HCT116 (cell line): ENCODE data around the gene CBL. TPM values are rescaled to one million over a fixed set of nuclear protein-coding genes. Genes with fewer than 3 reads are reported as not detected.

Source experiments
- ATAC-seq: fragments of 200-7000 bp; cut with Tn5 transposase; 2 replicates; pipeline ENCODE4 v1.9.1; 2020; ENCODE audit warnings: mild to moderate bottlenecking, moderate library complexity
- BruUV-seq: library from RNA; stranded (reverse); fragments of 400-500 nt; replicated peaks from 2 replicates; lab custom pipeline; 2021; lab: Mats Ljungman, UMichigan
- CTCF ChIA-PET: fragments of 300-600 bp; sonication (Branson Sonifier 250); formaldehyde crosslinking; loops from one replicate; lab custom pipeline; 2021; ENCODE audit warnings: antibody characterized with exemption; lab: Charles Lee
- POLR2A ChIA-PET: fragments of 300-600, 350-600 bp; sonication (Branson Sonifier 250); formaldehyde crosslinking; loops from one replicate; lab custom pipeline; 2021; ENCODE audit warnings: antibody characterized with exemption; lab: Charles Lee
- RAD21 ChIA-PET, 2 experiments: fragments of 300-600 bp; sonication (Branson Sonifier 250); formaldehyde crosslinking; loops; one replicate each; lab custom pipeline; 2023; ENCODE audit warnings: low total read pairs in 2 of 2; ENCODE audit not compliant: uncharacterized antibody in 2 of 2, unreplicated experiment in 2 of 2, low non-redundant PET in 1 of 2; lab: Charles Lee
- DNase-seq: peaks from one replicate; pipeline ENCODE4 v3.0.0-alpha.2; 2010; ENCODE audit warnings: low read depth, low spot score
- H2AFZ ChIP-seq: fragments of 200-600 bp; shearing (Covaris generic), sonication (generic); 2 replicates; pipeline ENCODE4 v1.6.1; 2017; ENCODE audit warnings: low read depth, mixed run types, mixed read lengths, antibody characterized with exemption, low read length; ENCODE audit not compliant: poor library complexity, severe bottlenecking
- H3K27ac ChIP-seq: 2 replicates; pipeline ENCODE4 v1.5.1; 2012; ENCODE audit warnings: low read depth, low read length
- H3K27me3 ChIP-seq: fragments of 200-600 bp; sonication (generic); 2 replicates; pipeline ENCODE4 v1.6.1; 2016; ENCODE audit warnings: mixed run types, low read length, mixed read lengths; ENCODE audit not compliant: insufficient read depth
- H3K36me3 ChIP-seq, 2 experiments: fragments of 200-500 bp in 1 of 2; fragments of 200-600 bp in 1 of 2; sonication (Bioruptor generic) in 1 of 2; sonication (generic) in 1 of 2; 2 replicates each; pipeline versions ENCODE4 v1.5.1 to v1.6.1; 2014 to 2016; ENCODE audit warnings: low read length in 2 of 2, inconsistent platforms in 1 of 2, mixed read lengths in 1 of 2, mixed run types in 1 of 2; ENCODE audit not compliant: insufficient read depth in 2 of 2, control insufficient read depth in 1 of 2
- H3K4me1 ChIP-seq, 2 experiments: fragments of 200-600 bp in 1 of 2; sonication (generic) in 1 of 2; 2 replicates each; pipeline versions ENCODE4 v1.5.1 to v1.6.1; 2012 to 2017; ENCODE audit warnings: low read length in 2 of 2, inconsistent platforms in 1 of 2, mild to moderate bottlenecking in 1 of 2, mixed read lengths in 1 of 2, mixed run types in 1 of 2, moderate library complexity in 1 of 2; ENCODE audit not compliant: insufficient read depth in 2 of 2, control insufficient read depth in 1 of 2
- H3K4me2 ChIP-seq: fragments of 200-600 bp; sonication (generic); 2 replicates; pipeline ENCODE4 v1.6.1; 2017; ENCODE audit warnings: mixed run types, low read length, mixed read lengths
- H3K4me3 ChIP-seq, 2 experiments: fragments of 200-600 bp in 1 of 2; sonication (generic) in 1 of 2; replicated peaks in 1 of 2; 2 replicates each; pipeline ENCODE4 v1.5.1; 2011 to 2016; ENCODE audit warnings: low read length in 2 of 2, control low read depth in 1 of 2, low read depth in 1 of 2, mild to moderate bottlenecking in 1 of 2, mixed read lengths in 1 of 2, mixed run types in 1 of 2
- H3K79me2 ChIP-seq: fragments of 200-600 bp; sonication (generic); 2 replicates; pipeline ENCODE4 v1.6.1; 2017; ENCODE audit warnings: mild to moderate bottlenecking, mixed run types, low read length, moderate library complexity, mixed read lengths; ENCODE audit not compliant: insufficient read depth
- H3K9ac ChIP-seq: fragments of 200-600 bp; sonication (generic); 2 replicates; pipeline ENCODE4 v1.6.1; 2016; ENCODE audit warnings: low read length, mixed read lengths
- H3K9me2 ChIP-seq: fragments of 200-600 bp; sonication (generic), shearing (Covaris generic); 2 replicates; pipeline ENCODE4 v1.6.1; 2017; ENCODE audit warnings: mixed run types, mild to moderate bottlenecking, moderate library complexity; ENCODE audit not compliant: insufficient read depth
- H3K9me3 ChIP-seq, 2 experiments: fragments of 200-500 bp in 1 of 2; fragments of 200-600 bp in 1 of 2; sonication (Bioruptor generic) in 1 of 2; sonication (generic) in 1 of 2; 2 replicates each; pipeline ENCODE4 v1.6.1; 2014 to 2017; ENCODE audit warnings: low read length in 2 of 2, mixed read lengths in 2 of 2, inconsistent platforms in 1 of 2, low read depth in 1 of 2, mild to moderate bottlenecking in 1 of 2, mixed run types in 1 of 2, moderate library complexity in 1 of 2; ENCODE audit not compliant: control insufficient read depth in 1 of 2, insufficient read depth in 1 of 2
- H4K20me1 ChIP-seq: fragments of 200-600 bp; sonication (generic), shearing (Covaris generic); 2 replicates; pipeline ENCODE4 v1.6.1; 2017; ENCODE audit warnings: mixed run types, mild to moderate bottlenecking, moderate library complexity; ENCODE audit not compliant: insufficient read depth
- CBX3 ChIP-seq: IDR thresholded peaks from 2 replicates; pipeline ENCODE4 v1.6.1; 2012; ENCODE audit warnings: low read depth
- EGR1 ChIP-seq: IDR thresholded peaks from 2 replicates; pipeline ENCODE4 v1.6.1; 2012; ENCODE audit warnings: low read depth
- EZH2phosphoT487 ChIP-seq: fragments of 200-600 bp; IDR thresholded peaks from 2 replicates; pipeline ENCODE4 v1.6.1; 2018; ENCODE audit warnings: antibody characterized with exemption, borderline replicate concordance
- POLR2AphosphoS5 ChIP-seq: IDR thresholded peaks from 2 replicates; pipeline ENCODE4 v1.6.1; 2011; ENCODE audit warnings: mild to moderate bottlenecking, low read depth, low read length, moderate library complexity
- SRF ChIP-seq: IDR thresholded peaks from 2 replicates; pipeline ENCODE4 v1.6.1; 2012; ENCODE audit warnings: low read depth
- TCF7L2 ChIP-seq: IDR thresholded peaks from 2 replicates; pipeline ENCODE4 v1.7.0; 2011; ENCODE audit warnings: borderline replicate concordance, inconsistent platforms; ENCODE audit not compliant: insufficient read depth, insufficient read length; ENCODE audit errors: extremely low read depth
- YY1 ChIP-seq: IDR thresholded peaks from 2 replicates; pipeline ENCODE4 v1.6.1; 2011; ENCODE audit warnings: low read length, low read depth, moderate library complexity, mild to moderate bottlenecking; ENCODE audit not compliant: insufficient replicate concordance; ENCODE audit errors: extremely low read depth
- ZFX ChIP-seq: fragments of 450-650 bp; IDR thresholded peaks from 2 replicates; pipeline ENCODE4 v1.6.1; 2017
- ZNF274 ChIP-seq: fragments of 200-500 bp; sonication (Bioruptor generic); IDR thresholded peaks from 2 replicates; pipeline ENCODE4 v1.6.1; 2014; ENCODE audit warnings: mild to moderate bottlenecking, low read depth, low read length, inconsistent platforms
- intact Hi-C: fragments of 100-400 bp; cut with micrococcal nuclease; formaldehyde crosslinking; loops from 2 replicates; pipeline ENCODE4 v1.10.0; 2022
- total RNA-seq: library from RNA; stranded (reverse); gene quantifications from one replicate; pipeline ENCODE4 v1.2.1, GENCODE V29; 2021; ENCODE audit not compliant: unreplicated experiment
- TF ChIP-seq, protein P1 (sequence below): IDR thresholded peaks from 2 replicates; pipeline ENCODE4 v1.6.1; 2011; ENCODE audit warnings: mild to moderate bottlenecking, low read length, moderate library complexity; ENCODE audit not compliant: insufficient replicate concordance; ENCODE audit errors: extremely low read depth

Gene CBL
- total RNA-seq, 1 experiment from 2014 or later: 31.1 TPM

DNA sequence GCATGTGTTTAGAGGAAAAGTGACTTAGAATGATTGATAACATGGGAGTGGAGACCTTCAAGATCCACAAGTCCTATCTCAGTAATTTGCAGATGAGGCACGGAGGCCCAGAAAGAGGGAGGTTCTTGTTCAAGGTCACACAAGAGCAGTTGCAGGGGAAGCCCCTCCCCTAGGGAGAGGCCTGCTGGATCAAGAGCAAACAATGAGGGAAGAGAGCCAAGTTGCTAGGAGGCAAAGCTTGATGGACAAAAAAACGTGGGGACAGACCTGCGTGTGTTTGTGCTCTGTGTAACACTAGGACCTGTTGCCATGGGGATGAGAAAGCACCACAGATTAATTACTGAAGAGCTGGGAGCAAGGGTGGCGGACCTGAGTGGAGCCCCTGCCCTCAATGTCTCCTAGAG lies 146.7 kb downstream of the CBL start:
- H2AFZ ChIP-seq: no peak overlapping the region
- ChIA-PET POLR2A (no interaction called here), CTCF (interaction anchor here (1.1 to 2.0 kb wide), 2 partner anchors 16 to 21 kb away, joined by 4 to 6 read pairs; no protein-coding TSS in a partner anchor), RAD21 (no interaction called here)
- TF ChIP-seq EZH2phosphoT487 (no peak), ZFX (no peak), CBX3 (no peak), YY1 (no peak), SRF (no peak), POLR2AphosphoS5 (no peak), ZNF274 (no peak), TCF7L2 (no peak), EGR1 (no peak)
- TF ChIP-seq, protein P1, sequence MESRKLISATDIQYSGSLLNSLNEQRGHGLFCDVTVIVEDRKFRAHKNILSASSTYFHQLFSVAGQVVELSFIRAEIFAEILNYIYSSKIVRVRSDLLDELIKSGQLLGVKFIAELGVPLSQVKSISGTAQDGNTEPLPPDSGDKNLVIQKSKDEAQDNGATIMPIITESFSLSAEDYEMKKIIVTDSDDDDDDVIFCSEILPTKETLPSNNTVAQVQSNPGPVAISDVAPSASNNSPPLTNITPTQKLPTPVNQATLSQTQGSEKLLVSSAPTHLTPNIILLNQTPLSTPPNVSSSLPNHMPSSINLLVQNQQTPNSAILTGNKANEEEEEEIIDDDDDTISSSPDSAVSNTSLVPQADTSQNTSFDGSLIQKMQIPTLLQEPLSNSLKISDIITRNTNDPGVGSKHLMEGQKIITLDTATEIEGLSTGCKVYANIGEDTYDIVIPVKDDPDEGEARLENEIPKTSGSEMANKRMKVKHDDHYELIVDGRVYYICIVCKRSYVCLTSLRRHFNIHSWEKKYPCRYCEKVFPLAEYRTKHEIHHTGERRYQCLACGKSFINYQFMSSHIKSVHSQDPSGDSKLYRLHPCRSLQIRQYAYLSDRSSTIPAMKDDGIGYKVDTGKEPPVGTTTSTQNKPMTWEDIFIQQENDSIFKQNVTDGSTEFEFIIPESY: no peak
- H3K4me2 ChIP-seq: no peak overlapping the region
- no peaks in the 10 kb centered on the region for H3K9me3 ChIP-seq
- no peak overlapping the region for H3K27ac ChIP-seq
- H3K9me2 ChIP-seq: no peaks in the 10 kb centered on the region
- no peaks in the 10 kb centered on the region for H4K20me1 ChIP-seq
- intact Hi-C loops: no loop called here
- H3K4me3 ChIP-seq: no peak overlapping the region
- no peak overlapping the region for H3K9ac ChIP-seq
- DNase-seq: no peak
- no TSS peak for BruUV-seq
- peaks cover 4 to 12% of the 10 kb centered on the region in 2 experiments; a peak in 2 of 4 replicates for H3K4me1 ChIP-seq
- H3K27me3 ChIP-seq: no peaks in the 10 kb centered on the region
- ATAC-seq: no peak
- H3K36me3 ChIP-seq: no peaks in the 10 kb centered on the region
- no peaks in the 10 kb centered on the region for H3K79me2 ChIP-seq
